Liver (tissue), 9 donors: Measurements from ENCODE around the gene CCDC9B. TPM values are rescaled to one million over a fixed set of nuclear protein-coding genes. Genes with fewer than 3 reads are reported as not detected.

Experiments used
- DNase-seq: peaks from one replicate; pipeline ENCODE4 v3.0.0-alpha.2; 2017; ENCODE audit warnings: low spot score
- H3K27ac ChIP-seq, 2 donors: one replicate each; pipeline ENCODE4 v1.7.0; 2013; ENCODE audit warnings: inconsistent platforms in 2 of 2, low read length in 2 of 2, control low read depth in 1 of 2, low read depth in 1 of 2, mild to moderate bottlenecking in 1 of 2
- H3K27me3 ChIP-seq, 4 donors: one replicate each; pipeline versions ENCODE4 v1.6.1 to v1.7.0; 2013; ENCODE audit warnings: low read length in 3 of 4, inconsistent platforms in 1 of 4, mild to moderate bottlenecking in 1 of 4, moderate library complexity in 1 of 4; ENCODE audit not compliant: control insufficient read depth in 4 of 4, insufficient read depth in 4 of 4
- H3K36me3 ChIP-seq, 4 donors: one replicate each; pipeline versions ENCODE4 v1.6.1 to v1.7.0; 2013; ENCODE audit warnings: low read length in 3 of 4, mild to moderate bottlenecking in 3 of 4, low read depth in 1 of 4, moderate library complexity in 1 of 4; ENCODE audit not compliant: control insufficient read depth in 4 of 4, insufficient read depth in 3 of 4
- H3K4me1 ChIP-seq, 4 donors: one replicate each; pipeline versions ENCODE4 v1.6.1 to v1.7.0; 2013; ENCODE audit warnings: low read length in 3 of 4, mild to moderate bottlenecking in 3 of 4, moderate library complexity in 1 of 4; ENCODE audit not compliant: control insufficient read depth in 4 of 4, insufficient read depth in 4 of 4
- H3K4me3 ChIP-seq, 3 donors: one replicate each; pipeline versions ENCODE4 v1.6.1 to v1.7.0; 2013; ENCODE audit warnings: low read length in 3 of 3, control low read depth in 1 of 3, low read depth in 1 of 3, mild to moderate bottlenecking in 1 of 3
- H3K9ac ChIP-seq, 2 donors: one replicate each; pipeline ENCODE4 v1.7.0; 2013; ENCODE audit warnings: low read length in 2 of 2, mild to moderate bottlenecking in 2 of 2, moderate library complexity in 2 of 2, control low read depth in 1 of 2, low read depth in 1 of 2
- H3K9me3 ChIP-seq, 4 donors: one replicate each; pipeline versions ENCODE4 v1.6.1 to v1.7.0; 2013; ENCODE audit warnings: low read length in 3 of 4; ENCODE audit not compliant: control insufficient read depth in 4 of 4
- ATF3 ChIP-seq: IDR thresholded peaks from 2 replicates; pipeline ENCODE4 v1.6.1; 2016; ENCODE audit warnings: antibody characterized with exemption
- CTCF ChIP-seq: fragments of 150-350 bp; IDR thresholded peaks from 2 replicates; pipeline ENCODE4 v1.5.1; 2017; ENCODE audit warnings: improper control_type of control experiment, low read depth, low read length; ENCODE audit not compliant: missing input control
- EGR1 ChIP-seq, 2 donors: IDR thresholded peaks; 2 replicates each; pipeline ENCODE4 v1.6.1; 2016 to 2018; ENCODE audit warnings: antibody characterized with exemption in 2 of 2, low read depth in 2 of 2
- FOXA1 ChIP-seq: IDR thresholded peaks from 2 replicates; pipeline ENCODE4 v1.6.1; 2016; ENCODE audit warnings: antibody characterized with exemption
- GABPA ChIP-seq, 2 donors: IDR thresholded peaks in 1 of 2; conservative IDR thresholded peaks in 1 of 2; 2 replicates each; pipeline ENCODE4 v1.6.1; 2016; ENCODE audit warnings: antibody characterized with exemption in 2 of 2, mild to moderate bottlenecking in 1 of 2, moderate library complexity in 1 of 2
- HNF4A ChIP-seq, 2 donors: conservative IDR thresholded peaks; 2 replicates each; pipeline ENCODE4 v1.6.1; 2016; ENCODE audit warnings: antibody characterized with exemption in 2 of 2, mild to moderate bottlenecking in 2 of 2
- HNF4G ChIP-seq: IDR thresholded peaks from 2 replicates; pipeline ENCODE4 v1.6.1; 2016; ENCODE audit warnings: antibody characterized with exemption
- JUND ChIP-seq, 2 donors: IDR thresholded peaks; 2 replicates each; pipeline ENCODE4 v1.6.1; 2016; ENCODE audit warnings: antibody characterized with exemption in 2 of 2
- MAX ChIP-seq: IDR thresholded peaks from 2 replicates; pipeline ENCODE4 v1.6.1; 2016; ENCODE audit warnings: antibody characterized with exemption
- NR2F2 ChIP-seq: IDR thresholded peaks from 2 replicates; pipeline ENCODE4 v1.6.1; 2016; ENCODE audit warnings: antibody characterized with exemption
- RAD21 ChIP-seq, 2 donors: IDR thresholded peaks; 2 replicates each; pipeline ENCODE4 v1.6.1; 2016; ENCODE audit warnings: antibody characterized with exemption in 2 of 2, mild to moderate bottlenecking in 2 of 2
- REST ChIP-seq: IDR thresholded peaks from 2 replicates; pipeline ENCODE4 v1.6.1; 2016; ENCODE audit warnings: antibody characterized with exemption, mild to moderate bottlenecking
- RXRA ChIP-seq, 2 donors: IDR thresholded peaks; 2 replicates each; pipeline ENCODE4 v1.6.1; 2017 to 2018; ENCODE audit warnings: antibody characterized with exemption in 2 of 2, mild to moderate bottlenecking in 1 of 2
- SP1 ChIP-seq: IDR thresholded peaks from 2 replicates; pipeline ENCODE4 v1.6.1; 2018; ENCODE audit warnings: antibody characterized with exemption, mild to moderate bottlenecking
- TAF1 ChIP-seq: conservative IDR thresholded peaks from 2 replicates; pipeline ENCODE4 v1.6.1; 2016; ENCODE audit warnings: antibody characterized with exemption, mild to moderate bottlenecking
- YY1 ChIP-seq: IDR thresholded peaks from 2 replicates; pipeline ENCODE4 v1.6.1; 2016; ENCODE audit warnings: antibody characterized with exemption, mild to moderate bottlenecking
- ZBTB33 ChIP-seq: IDR thresholded peaks from 2 replicates; pipeline ENCODE4 v1.6.1; 2016; ENCODE audit warnings: antibody characterized with exemption
- WGBS: extraction: QIAGEN DNeasy Blood & Tissue Kit; methylation state at CpG from one replicate; pipeline ENCODE4 v1.1.7; 2013; 5-methylcytosine and 5-hydroxymethylcytosine counted together
- polyA plus RNA-seq, 2 donors: library from polyadenylated mRNA; stranded (reverse) in 1 of 2; unstranded in 1 of 2; fragments of 200-250 nt in 1 of 2; fragments of >200 nt in 1 of 2; fragmentation: Nextera tagmentation in 1 of 2; extraction: Ambion mirVana in 1 of 2; gene quantifications; one replicate each; pipeline versions ENCODE4 v1.2.1 to v1.2.3, GENCODE V29; 2013 to 2015
- total RNA-seq, 2 donors: library from RNA; depleted of rRNA; stranded (reverse); fragments of >200 nt; gene quantifications; one replicate each; pipeline ENCODE4 v1.2.3, GENCODE V29; 2014
- donor health status: healthy.
- donor health status: healthy.
- donor health status: healthy.
- donor health status: healthy.
- donor health status: healthy.

CCDC9B gene
- total and polyA plus RNA-seq, 4 donors, result 0.43 to 4.4 (median 0.73) TPM

DNA sequence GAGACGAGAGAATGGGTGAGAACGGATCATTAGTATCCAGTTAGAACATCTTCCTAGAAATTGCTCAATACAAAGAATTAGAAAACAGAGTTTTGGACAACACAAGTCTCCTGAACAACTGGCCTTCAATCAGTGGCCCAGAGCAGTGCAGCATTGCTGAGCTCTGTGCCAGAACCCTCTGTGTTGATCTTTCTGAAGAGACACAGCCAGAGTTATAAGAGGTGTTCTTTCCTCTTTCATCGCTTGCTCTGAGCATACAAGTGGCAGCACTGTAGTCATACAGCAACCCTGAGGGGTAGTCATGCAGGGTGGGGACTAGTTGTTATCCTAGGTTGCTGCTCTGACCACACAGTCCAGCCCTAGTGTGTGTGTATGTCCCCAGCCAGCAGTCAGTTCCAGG, 45.7 kb upstream of the CCDC9B start:
- whole genome bisulfite sequencing, result 95% methylated on average over 3 of the region's 3 CpGs
- Histone ChIP-seq H3K36me3 (peaks cover 0 to 9% (median 6%) of the 10 kb centered on the region in 4 donors), H3K4me3 (no peak overlapping the region), H3K27ac (no peak overlapping the region), H3K9ac (no peak overlapping the region), H3K27me3 (no peaks in the 10 kb centered on the region), H3K9me3 (no peaks in the 10 kb centered on the region), H3K4me1 (peaks cover 13 to 30% (median 24%) of the 10 kb centered on the region in 4 donors)
- TF ChIP-seq MAX (no peak), ZBTB33 (no peak), JUND (IDR thresholded peaks at IDR 0.05) (no peak), ATF3 (no peak), SP1 (no peak), NR2F2 (no peak), HNF4G (no peak), CTCF (no peak), RAD21 (IDR thresholded peaks at IDR 0.05) (no peak), REST (no peak), EGR1 (IDR thresholded peaks at IDR 0.05; ENCODE audit: low read depth in 2 of 2) (no peak), FOXA1 (no peak), GABPA (IDR thresholded peaks at IDR 0.05 in 1 of 2, conservative IDR thresholded peaks at IDR 0.05 in 1 of 2) (no peak), HNF4A (conservative IDR thresholded peaks at IDR 0.05) (no peak), RXRA (IDR thresholded peaks at IDR 0.05) (no peak), TAF1 (no peak), YY1 (no peak)
- no peak for DNase-seq
